Neutrophil (primary cell): ENCODE data around the gene TNFAIP8L1.

ENCODE experiments used
- H3K27ac ChIP-seq: fragments of 200-600 bp; sonication (generic); 2 replicates; pipeline ENCODE4 v1.5.1; 2016; ENCODE audit warnings: mild to moderate bottlenecking, moderate library complexity
- H3K27me3 ChIP-seq: fragments of 200-600 bp; sonication (generic); 2 replicates; pipeline ENCODE4 v1.6.0; 2016; ENCODE audit warnings: mild to moderate bottlenecking
- H3K36me3 ChIP-seq: fragments of 200-600 bp; sonication (generic); 2 replicates; pipeline ENCODE4 v1.5.1; 2017
- H3K4me1 ChIP-seq, 2 experiments: fragments of 200-600 bp in 1 of 2; sonication (generic) in 1 of 2; 1 replicate in 1 of 2; 2 replicates in 1 of 2; pipeline versions ENCODE4 v1.5.1 to v1.6.1; 2013 to 2016; ENCODE audit warnings: low read depth in 1 of 2, low read length in 1 of 2, mild to moderate bottlenecking in 1 of 2, moderate library complexity in 1 of 2; ENCODE audit not compliant: control insufficient read depth in 1 of 2, insufficient read depth in 1 of 2
- H3K4me3 ChIP-seq, 2 experiments: fragments of 200-600 bp in 1 of 2; sonication (generic) in 1 of 2; 1 replicate in 1 of 2; 2 replicates in 1 of 2; pipeline ENCODE4 v1.5.1; 2013 to 2016; ENCODE audit warnings: low read depth in 1 of 2, low read length in 1 of 2, mild to moderate bottlenecking in 1 of 2, moderate library complexity in 1 of 2
- H3K9me3 ChIP-seq: fragments of 200-600 bp; sonication (generic); 2 replicates; pipeline ENCODE4 v1.5.1; 2016
- TF ChIP-seq, protein P1 (sequence below): fragments of 200-600 bp; sonication (generic); IDR thresholded peaks from 2 replicates; pipeline ENCODE4 v1.5.1; 2016; ENCODE audit warnings: antibody characterized with exemption

TNFAIP8L1 gene

DNA sequence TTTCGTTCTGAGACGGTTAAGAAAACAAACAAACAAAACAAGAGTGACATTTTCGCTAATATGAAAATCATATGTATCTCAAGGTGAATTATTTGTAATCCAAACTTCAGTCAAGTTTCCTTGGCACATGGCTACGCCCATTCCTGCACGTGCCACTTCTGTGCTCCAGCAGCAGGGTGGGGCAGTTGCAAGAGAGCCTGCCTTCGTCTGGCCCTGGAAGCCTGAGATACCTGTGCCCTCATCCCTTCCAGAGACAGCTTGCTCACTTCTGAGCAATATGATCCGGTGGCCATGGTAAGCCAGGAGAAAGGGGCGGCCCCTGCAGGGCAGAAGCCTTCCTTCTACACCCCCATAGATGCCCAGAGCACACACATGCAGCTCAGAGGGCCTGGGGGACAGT is 62.2 kb downstream of the TNFAIP8L1 start:
- Histone ChIP-seq H3K4me1 (no peaks in the 10 kb centered on the region), H3K4me3 (no peak overlapping the region), H3K27me3 (no peaks in the 10 kb centered on the region), H3K27ac (no peak overlapping the region), H3K9me3 (no peaks in the 10 kb centered on the region), H3K36me3 (peaks cover 95% of the 10 kb centered on the region)
- TF ChIP-seq, protein P1, sequence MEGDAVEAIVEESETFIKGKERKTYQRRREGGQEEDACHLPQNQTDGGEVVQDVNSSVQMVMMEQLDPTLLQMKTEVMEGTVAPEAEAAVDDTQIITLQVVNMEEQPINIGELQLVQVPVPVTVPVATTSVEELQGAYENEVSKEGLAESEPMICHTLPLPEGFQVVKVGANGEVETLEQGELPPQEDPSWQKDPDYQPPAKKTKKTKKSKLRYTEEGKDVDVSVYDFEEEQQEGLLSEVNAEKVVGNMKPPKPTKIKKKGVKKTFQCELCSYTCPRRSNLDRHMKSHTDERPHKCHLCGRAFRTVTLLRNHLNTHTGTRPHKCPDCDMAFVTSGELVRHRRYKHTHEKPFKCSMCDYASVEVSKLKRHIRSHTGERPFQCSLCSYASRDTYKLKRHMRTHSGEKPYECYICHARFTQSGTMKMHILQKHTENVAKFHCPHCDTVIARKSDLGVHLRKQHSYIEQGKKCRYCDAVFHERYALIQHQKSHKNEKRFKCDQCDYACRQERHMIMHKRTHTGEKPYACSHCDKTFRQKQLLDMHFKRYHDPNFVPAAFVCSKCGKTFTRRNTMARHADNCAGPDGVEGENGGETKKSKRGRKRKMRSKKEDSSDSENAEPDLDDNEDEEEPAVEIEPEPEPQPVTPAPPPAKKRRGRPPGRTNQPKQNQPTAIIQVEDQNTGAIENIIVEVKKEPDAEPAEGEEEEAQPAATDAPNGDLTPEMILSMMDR: no peak

DNA sequence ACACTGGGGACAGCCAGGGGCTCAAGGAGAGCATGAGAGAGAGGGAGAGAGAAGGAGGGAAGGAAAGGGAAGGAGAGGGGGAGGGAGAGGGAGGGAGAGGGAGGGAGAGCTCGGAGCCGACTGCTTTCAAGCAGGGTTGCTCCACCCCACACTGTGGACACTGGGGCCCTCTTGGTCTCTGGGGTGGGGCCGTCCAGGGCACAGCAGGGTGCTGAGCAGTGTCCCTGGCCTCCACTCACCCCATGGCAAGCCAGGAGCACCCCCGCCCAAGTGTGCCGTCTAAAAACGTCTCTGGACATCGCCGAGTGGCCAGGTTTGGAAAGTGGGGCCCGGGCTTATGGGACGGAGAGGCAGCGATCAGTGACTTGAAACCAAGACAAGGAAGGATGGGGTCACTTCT is 63.4 kb downstream of the TNFAIP8L1 start:
- Histone ChIP-seq H3K36me3 (peaks cover 91% of the 10 kb centered on the region), H3K4me1 (no peaks in the 10 kb centered on the region), H3K27ac (no peak overlapping the region), H3K9me3 (no peaks in the 10 kb centered on the region), H3K4me3 (no peak overlapping the region), H3K27me3 (no peaks in the 10 kb centered on the region)
- TF ChIP-seq, protein P1: no peak

DNA sequence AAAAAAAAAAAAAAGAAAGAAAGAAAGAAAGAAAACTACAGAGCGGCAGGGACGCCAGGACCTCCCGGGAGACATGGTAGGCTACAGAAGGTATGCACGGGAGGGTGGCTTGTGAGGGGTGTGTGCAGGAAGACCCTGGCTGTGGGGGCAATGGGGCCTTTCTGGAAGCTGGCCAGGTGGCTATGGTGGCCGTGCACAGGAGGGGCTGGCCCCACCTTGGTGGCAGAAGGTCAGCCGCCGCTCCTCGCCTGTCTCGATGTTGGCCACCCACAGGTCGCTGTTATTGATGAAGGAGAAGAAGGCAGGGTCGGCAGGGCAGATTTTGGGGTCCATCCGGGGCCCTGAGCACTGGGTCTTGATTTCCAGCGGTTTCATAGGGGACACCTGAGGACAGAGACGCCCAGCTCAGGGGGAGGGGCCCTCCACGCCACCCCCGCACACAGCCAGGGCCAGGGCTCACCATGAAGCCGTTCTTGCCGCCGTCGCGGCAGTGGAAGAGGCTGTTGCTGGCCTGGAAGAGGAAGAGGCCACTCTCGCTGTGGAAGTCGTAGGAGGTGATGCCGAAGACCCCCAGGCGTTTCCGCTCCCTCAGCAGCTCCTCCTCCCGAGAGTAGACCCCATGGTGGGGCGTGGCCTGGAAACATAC is 64.5 kb downstream of the TNFAIP8L1 start:
- no peaks in the 10 kb centered on the region for H3K4me1 ChIP-seq
- H3K9me3 ChIP-seq: no peaks in the 10 kb centered on the region
- no peak overlapping the region for H3K27ac ChIP-seq
- TF ChIP-seq, protein P1: no peak
- H3K4me3 ChIP-seq: no peak overlapping the region
- H3K36me3 ChIP-seq: peaks cover 86% of the 10 kb centered on the region
- H3K27me3 ChIP-seq: no peaks in the 10 kb centered on the region

DNA sequence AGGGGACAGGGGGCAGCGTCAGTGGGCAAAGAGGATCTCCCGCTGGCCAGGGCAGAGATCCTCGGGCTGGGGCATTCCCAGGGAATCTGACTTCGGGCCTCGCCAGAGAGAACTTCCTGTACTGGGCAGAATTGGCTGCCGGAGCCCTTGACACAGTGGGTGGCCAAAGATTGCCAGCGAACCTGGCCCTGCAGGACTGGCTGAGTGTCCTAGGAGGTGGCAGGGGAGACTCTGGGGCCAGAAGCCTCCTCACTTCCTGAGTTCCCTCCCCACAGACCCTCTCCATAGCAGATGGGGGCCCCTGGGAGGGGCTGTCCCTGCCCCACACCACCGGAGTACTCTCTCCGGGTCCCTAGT is 65.0 kb downstream of the TNFAIP8L1 start:
- no peak overlapping the region for H3K27ac ChIP-seq
- no peak overlapping the region for H3K4me3 ChIP-seq
- H3K36me3 ChIP-seq: peaks cover 88% of the 10 kb centered on the region
- no peaks in the 10 kb centered on the region for H3K4me1 ChIP-seq
- TF ChIP-seq, protein P1: no peak
- H3K9me3 ChIP-seq: no peaks in the 10 kb centered on the region
- no peaks in the 10 kb centered on the region for H3K27me3 ChIP-seq
